Measurements from ENCODE around the gene ATF7IP2.

The ATF7IP2 gene

DNA sequence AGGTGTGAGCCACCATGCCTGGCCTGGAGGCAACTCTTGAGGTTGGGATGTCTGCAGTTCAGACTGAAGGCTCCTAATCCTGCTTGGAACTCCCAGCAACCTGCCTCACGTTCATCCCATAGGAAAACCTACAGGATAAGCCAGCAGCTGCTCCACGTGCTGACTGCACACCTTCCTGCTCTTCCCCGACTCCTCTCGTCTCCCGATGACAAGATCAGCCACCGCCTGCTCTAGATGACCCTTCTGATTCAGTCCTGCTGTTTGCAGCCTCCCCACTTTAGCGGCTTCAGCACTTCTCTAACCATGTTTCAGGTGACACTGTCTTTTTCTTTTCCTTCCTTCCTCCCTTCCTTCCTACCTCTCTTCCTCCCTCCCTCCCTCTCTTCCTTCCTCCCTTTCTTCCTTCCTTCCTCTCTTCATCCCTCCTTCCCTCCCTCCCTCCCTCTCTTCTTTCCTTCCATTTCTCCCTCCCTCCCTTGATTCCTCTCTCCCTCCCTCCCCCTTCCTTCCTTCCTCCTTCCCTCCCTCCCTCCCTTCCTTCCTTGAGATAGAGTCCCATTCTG lies 132.7 kb downstream of the ATF7IP2 start:
- DNase-seq: no peak

DNA sequence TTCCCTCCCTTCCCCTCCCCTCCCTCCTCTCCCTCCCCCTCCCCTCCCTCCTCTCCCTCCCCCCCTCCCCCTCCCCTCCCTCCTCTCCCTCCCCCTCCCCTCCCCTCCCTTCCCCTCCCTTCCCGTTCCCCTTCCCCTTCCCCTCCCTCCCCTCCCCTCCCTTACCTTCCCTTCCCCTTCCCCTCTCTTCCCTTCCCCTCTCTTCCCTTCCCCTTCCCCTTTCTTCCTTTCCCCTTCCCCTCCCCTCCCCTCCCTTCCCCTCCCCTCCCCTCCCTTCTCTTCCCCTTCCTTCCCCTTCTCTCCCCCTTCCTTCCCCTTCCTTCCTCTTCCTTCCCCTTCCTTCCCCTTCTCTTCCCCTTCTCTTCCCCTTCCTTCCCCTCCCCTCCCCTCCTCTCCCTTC lies 133.4 kb downstream of the ATF7IP2 start:
- DNase-seq: no peak

DNA sequence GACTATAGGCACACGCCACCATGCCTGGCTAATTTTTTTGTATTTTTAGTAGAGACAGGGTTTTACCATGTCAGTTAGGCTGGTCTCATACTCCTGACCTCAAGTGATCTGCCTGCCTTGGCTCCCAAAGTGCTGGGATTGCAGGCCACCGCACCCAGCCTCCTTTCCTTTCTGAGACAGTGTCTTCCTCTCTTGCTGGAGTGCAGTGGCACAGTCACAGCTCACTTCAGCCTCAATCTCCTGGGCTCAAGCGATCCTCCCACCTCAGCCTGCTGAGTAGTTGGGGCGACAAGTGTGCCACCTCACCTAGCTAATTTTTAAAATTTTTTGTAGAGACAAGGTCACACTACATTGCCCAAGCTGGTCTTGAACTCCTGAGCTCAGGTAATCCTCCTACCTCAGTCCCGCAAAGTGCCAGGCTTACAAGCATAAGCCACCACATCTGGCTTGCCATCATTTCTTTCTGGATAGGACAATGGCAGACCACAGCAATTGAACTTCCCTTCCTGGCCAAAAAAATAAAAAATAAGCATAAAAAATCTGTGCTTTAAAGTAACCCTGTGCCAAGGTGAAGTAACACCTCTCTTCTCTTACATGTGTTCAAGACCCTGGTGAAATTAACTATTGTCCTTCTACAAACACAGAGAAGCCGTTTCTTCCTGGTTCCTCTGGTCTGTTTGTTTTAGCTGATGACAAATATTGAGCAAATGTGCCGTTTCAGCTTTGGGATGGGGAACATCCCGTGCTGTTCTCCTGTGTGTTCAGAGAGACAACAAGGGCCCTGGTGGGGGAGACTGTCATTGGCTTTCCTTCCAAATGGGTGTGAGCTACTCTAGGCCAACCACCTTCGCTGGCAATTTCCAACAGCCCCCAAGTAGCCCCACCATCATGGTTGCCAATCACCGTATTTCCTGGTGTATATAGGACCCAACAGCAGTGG lies 134.3 kb downstream of the ATF7IP2 start:
- no peak for DNase-seq

DNA sequence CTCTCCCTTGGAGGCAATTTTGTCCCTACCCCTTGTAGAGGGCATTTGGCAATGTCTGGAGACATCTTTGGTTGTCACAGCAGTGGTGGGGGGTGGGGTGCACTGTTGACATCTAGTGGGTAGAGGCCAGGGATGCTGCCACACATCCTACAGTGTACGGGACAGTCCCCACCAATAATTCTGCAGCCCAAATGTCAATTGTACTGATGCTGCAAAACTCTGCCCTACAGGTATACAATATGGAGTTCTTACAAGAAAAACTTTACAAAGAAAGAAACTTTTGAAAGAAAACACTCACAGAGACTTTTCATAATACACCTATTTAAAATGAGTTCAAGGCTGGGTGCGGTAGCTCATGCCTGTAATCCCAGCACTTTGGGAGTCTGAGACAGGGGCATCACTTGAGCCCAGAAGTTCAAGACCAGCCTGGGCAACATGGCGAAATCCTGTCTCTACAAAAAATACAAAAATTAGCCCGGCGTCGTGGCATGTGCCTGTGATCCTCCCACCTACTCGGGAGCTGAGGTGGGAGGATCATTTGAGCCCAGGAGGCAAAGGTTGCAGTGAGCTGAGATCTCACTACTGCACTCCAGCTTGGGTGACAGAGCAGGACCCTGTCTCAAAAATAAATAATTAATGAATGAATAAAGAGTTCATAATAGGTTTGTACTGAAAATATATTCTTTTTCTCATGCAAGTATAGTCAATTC lies 135.2 kb downstream of the ATF7IP2 start:
- DNase-seq: no peak

DNA sequence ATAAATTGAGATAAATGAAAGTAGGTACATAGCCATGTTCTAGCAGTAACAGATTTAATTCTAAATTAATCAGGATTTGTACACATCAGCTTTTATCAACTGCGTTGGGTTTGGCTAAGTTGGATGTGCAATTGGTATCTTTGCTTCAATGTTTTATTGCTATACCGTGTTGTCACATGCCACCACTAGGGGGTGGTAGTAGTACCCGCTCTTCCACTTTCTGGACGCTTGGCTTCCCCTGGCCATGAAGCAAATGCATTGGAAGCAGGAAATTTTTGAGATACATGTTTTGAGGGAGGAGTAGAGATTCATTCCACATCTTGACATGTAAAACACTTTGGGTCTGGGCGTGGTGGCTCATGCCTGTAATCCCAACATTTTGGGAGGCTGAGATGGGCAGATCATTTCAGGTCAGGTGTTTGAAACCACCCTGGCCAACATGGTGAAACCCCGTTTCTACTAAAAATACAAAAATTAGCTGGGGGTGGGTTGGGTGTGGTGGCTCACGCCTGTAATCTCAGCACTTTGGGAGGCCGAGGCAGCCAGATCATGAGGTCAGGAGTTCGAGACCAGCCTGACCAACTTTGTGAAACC lies 135.9 kb downstream of the ATF7IP2 start:
- DNase-seq: peak; percentile 66

DNA sequence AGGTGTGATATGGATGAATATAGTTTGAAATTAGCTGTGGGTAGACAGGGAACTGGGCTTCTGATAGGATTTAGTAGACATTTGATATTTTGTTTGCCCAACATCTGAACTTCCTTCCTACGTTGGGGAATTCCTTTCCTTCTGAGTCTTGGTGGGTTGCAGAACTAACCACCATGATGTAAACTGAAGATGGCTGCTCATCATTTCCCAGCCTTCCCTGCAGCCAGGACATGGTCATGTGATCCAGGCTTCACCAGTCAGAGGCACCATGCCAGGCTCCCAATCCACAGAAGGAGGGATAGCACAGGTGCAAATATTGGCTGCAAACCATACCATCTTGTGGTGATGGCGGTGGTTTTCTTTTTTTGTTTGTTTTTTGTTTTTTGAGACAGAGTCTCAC lies 137.1 kb downstream of the ATF7IP2 start:
- peak; percentile 15 for DNase-seq

DNA sequence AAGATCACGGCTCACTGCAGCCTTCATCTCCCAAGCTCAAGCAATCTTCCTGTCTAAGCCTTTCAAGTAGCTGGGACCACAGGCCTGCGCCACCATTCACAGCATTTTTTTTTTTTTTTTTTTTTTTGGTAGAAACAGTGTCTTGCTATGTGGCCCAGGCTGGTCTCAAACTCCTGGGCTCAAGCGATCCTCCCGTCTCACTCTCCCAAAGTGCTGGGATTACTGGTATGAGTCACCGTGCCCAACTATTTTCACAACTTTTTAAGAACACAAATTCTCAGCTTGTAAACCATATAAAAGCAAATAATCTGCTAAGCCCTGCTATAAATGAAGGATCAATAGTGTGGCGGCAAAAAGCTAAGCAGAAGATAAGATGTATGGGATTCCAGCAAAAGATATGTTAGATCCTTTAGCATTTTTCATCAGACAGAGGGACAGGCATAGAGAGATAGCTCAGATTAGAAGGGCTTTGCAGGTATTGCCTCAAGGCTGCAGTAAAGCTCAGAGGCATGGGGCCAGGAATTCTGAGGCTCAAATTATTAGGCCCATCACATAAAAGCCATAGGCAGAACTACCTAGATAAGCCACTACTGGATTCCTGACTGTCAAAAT lies 139.5 kb downstream of the ATF7IP2 start:
- DNase-seq: no peak

DNA sequence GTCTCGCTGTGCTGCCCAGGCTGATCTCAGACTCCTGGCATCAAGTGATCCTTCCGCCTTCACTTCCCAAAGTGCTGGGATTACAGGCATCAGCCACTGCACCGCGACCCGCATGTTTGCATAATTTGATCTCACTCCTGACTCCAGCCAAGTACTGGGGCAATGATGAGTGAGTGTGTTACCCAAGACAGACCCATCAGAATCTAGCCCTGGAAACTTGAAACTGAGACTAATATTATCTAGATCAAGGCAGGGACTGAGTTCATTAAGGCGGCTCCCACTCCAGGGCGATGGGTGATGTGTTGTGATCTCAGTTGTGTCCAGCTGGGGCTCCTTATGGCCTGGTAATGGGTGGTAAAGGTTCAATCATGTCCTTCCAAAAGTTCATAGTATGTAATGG lies 141.1 kb downstream of the ATF7IP2 start:
- no peak for DNase-seq

DNA sequence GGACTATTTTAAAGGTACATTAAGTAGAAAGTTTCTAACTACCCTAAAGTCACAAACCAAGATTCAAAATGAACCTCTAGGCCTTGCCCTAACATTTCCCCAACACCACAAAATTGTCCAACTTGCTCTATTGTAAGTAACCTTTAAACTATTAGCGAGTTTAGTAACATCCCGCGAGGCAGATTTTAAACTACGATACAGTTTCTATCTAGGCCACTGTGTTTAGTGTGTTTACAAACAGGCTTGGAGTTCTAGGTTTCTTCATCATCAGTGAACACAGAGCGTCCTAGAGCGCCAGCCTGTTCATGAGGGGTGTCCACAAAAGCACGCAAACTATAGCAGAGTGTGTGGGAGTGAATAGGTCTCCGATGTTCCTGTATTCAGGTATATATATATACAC lies 142.8 kb downstream of the ATF7IP2 start:
- no peak for DNase-seq

DNA sequence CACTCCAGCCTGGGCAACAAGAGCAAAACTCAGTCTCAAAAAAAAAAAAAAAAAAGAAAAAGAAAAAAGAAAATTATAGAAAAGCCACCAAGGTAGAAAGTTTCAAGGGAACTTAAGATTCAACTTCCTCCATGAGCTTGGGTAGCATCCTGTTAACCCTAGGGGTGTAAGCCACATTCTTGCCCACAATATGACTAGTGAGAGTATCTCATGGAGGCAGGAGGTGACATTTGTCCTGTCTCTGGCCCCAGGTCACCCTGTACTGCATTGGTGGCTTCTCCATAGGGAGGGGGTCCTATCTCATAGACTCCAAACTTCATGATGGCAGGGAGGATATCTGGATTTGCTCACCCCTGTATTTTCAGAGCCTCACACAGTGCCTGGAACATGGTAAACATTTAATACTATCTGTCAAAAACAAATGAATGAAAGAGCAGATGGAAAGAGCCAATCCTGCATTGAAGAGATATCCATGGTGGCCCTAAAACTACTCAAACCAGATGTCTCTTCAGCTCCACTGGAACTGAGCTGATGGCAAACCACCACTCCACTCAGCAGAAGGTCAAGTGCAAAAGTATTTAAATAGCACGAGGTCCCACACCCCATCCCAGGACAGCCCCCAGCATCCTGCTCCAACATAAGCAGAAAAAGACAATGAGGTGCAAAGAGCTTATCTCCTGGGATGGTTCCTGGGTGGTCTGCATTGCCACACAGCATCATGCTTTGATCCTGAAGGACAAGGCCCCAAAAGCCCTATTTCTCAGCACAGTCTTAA lies 144.2 kb downstream of the ATF7IP2 start:
- no peak for DNase-seq

DNA sequence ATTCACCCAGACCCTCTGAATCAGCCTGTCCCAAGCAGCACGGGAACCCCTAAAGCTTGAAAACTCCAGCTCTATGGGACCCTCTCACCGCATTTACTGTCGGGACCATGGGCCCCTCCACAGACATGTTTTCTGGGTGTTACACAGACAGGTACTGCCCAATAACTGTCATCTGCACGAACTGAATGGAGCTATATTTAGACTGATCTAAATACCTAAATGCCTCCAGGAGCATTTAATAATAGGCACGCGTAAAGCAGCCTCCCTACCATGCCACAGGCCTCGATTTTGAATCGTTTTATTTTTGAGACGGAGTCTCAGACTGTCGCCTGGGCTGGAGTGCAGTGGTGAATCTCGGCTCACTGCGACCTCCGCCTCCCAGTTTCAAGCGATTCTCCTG lies 144.8 kb downstream of the ATF7IP2 start:
- no peak for DNase-seq

DNA sequence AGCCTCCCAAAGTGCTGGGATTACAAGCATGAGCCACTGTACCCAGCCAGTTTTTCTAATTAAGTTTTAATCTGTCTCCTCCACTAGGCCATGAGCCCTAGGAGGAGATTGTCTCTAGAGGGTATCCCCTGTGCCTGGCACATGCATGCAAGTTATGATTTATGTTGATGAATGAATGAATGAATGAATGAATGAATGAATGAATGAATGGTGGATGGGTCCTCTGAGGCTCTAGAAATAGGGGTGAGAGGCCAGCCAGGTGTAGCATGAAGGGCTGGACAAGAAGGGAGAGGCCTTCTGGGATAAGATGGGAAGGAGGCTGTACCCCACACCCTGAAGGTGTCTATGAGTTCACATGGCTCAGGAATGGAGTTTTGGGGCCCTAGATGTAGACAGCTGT lies 145.7 kb downstream of the ATF7IP2 start:
- DNase-seq: no peak

Data from RPMI8226 (cell line).